IMR-90 (cell line): ENCODE data around the gene DLG4. TPM values are rescaled to one million over a fixed set of nuclear protein-coding genes. Genes with fewer than 3 reads are reported as not detected.

ENCODE experiments used
- ATAC-seq: fragments of 200-7000 bp; cut with Tn5 transposase; 2 replicates; pipeline ENCODE4 v1.9.1; 2020; ENCODE audit warnings: low read depth, mild to moderate bottlenecking, moderate library complexity
- BruUV-seq: library from RNA; stranded (reverse); fragments of 400-500 nt; replicated peaks from 2 replicates; lab custom pipeline; 2021; lab: Mats Ljungman, UMichigan
- CTCF ChIA-PET: fragments of 300-600 bp; formaldehyde crosslinking; extraction: SDS; loops from one replicate; lab custom pipeline; 2021; ENCODE audit warnings: antibody characterized with exemption; lab: Yijun Ruan, JAX
- POLR2A ChIA-PET: fragments of 300-600 bp; sonication (Branson Sonifier 250); formaldehyde crosslinking; loops from one replicate; lab custom pipeline; 2022; ENCODE audit warnings: antibody characterized with exemption; ENCODE audit not compliant: unreplicated experiment; lab: Charles Lee
- DNase-seq: peaks from one replicate; pipeline ENCODE4 v3.0.0; 2013
- H2AFZ ChIP-seq: replicated peaks from 2 replicates; pipeline ENCODE3; 2013; ENCODE audit warnings: low read length, mild to moderate bottlenecking; ENCODE audit not compliant: poor library complexity
- H2AK5ac ChIP-seq: 2 replicates; pipeline ENCODE4 v1.6.1; 2013; ENCODE audit warnings: low read depth, low read length, inconsistent platforms
- H2AK9ac ChIP-seq: replicated peaks from 2 replicates; pipeline ENCODE3; 2013; ENCODE audit warnings: mild to moderate bottlenecking, low read depth, low read length, moderate library complexity; ENCODE audit not compliant: poor library complexity
- H2BK120ac ChIP-seq: 2 replicates; pipeline ENCODE4 v1.6.1; 2013; ENCODE audit warnings: low read depth, low read length, inconsistent platforms
- H2BK15ac ChIP-seq: 3 replicates; pipeline ENCODE4 v1.6.1; 2013; ENCODE audit warnings: low read depth, low read length, inconsistent platforms
- H2BK20ac ChIP-seq: 2 replicates; pipeline ENCODE4 v1.6.1; 2013; ENCODE audit warnings: low read depth, mild to moderate bottlenecking, inconsistent platforms, low read length, moderate library complexity
- H2BK5ac ChIP-seq: 2 replicates; pipeline ENCODE4 v1.6.1; 2013; ENCODE audit warnings: mild to moderate bottlenecking, low read depth, low read length, inconsistent platforms; ENCODE audit not compliant: poor library complexity, severe bottlenecking
- H3K14ac ChIP-seq: replicated peaks from 2 replicates; pipeline ENCODE4 v1.6.1; 2013; ENCODE audit warnings: low read depth, low read length, inconsistent platforms
- H3K18ac ChIP-seq: 2 replicates; pipeline ENCODE4 v1.6.1; 2013; ENCODE audit warnings: low read depth, low read length, control low read depth
- H3K23ac ChIP-seq: 2 replicates; pipeline ENCODE4 v1.6.1; 2013; ENCODE audit warnings: low read depth, low read length, inconsistent platforms
- H3K27ac ChIP-seq: 2 replicates; pipeline ENCODE4 v1.5.1; 2013; ENCODE audit warnings: mild to moderate bottlenecking, control low read depth, low read length; ENCODE audit not compliant: insufficient read depth
- H3K27me3 ChIP-seq: 2 replicates; pipeline ENCODE4 v1.6.1; 2013; ENCODE audit warnings: low read length; ENCODE audit not compliant: control insufficient read depth, insufficient read depth
- H3K36me3 ChIP-seq: 2 replicates; pipeline ENCODE4 v1.6.1; 2013; ENCODE audit warnings: low read length, mixed read lengths; ENCODE audit not compliant: control insufficient read depth, insufficient read depth
- H3K4ac ChIP-seq: 2 replicates; pipeline ENCODE4 v1.6.1; 2013; ENCODE audit warnings: low read depth, low read length, inconsistent platforms
- H3K4me1 ChIP-seq: 2 replicates; pipeline ENCODE4 v1.6.1; 2013; ENCODE audit warnings: low read length, mixed read lengths; ENCODE audit not compliant: control insufficient read depth, insufficient read depth
- H3K4me2 ChIP-seq: 2 replicates; pipeline ENCODE4 v1.6.1; 2013; ENCODE audit warnings: low read depth, mild to moderate bottlenecking, control low read depth, low read length, moderate library complexity
- H3K4me3 ChIP-seq: 2 replicates; pipeline ENCODE4 v1.5.1; 2013; ENCODE audit warnings: low read depth, mild to moderate bottlenecking, control low read depth, low read length, moderate library complexity; ENCODE audit not compliant: insufficient read depth
- H3K56ac ChIP-seq: 2 replicates; pipeline ENCODE4 v1.6.1; 2013; ENCODE audit warnings: low read length, inconsistent platforms; ENCODE audit not compliant: insufficient read depth; ENCODE audit errors: extremely low read depth
- H3K79me1 ChIP-seq, 2 experiments: 2 replicates each; pipeline ENCODE4 v1.6.1; 2013; ENCODE audit warnings: low read length in 2 of 2, inconsistent platforms in 1 of 2, low read depth in 1 of 2
- H3K9ac ChIP-seq: 2 replicates; pipeline ENCODE4 v1.6.1; 2013; ENCODE audit warnings: low read depth, low read length, control low read depth
- H3K9me1 ChIP-seq: 2 replicates; pipeline ENCODE4 v1.6.1; 2013; ENCODE audit warnings: low read length, inconsistent platforms; ENCODE audit not compliant: insufficient read depth
- H3K9me3 ChIP-seq: 2 replicates; pipeline ENCODE4 v1.6.1; 2013; ENCODE audit warnings: low read length; ENCODE audit not compliant: control insufficient read depth, insufficient read depth
- H4K20me1 ChIP-seq: 2 replicates; pipeline ENCODE4 v1.6.1; 2013; ENCODE audit warnings: low read length, inconsistent platforms; ENCODE audit not compliant: insufficient read depth
- H4K5ac ChIP-seq: 2 replicates; pipeline ENCODE4 v1.6.1; 2013; ENCODE audit warnings: mild to moderate bottlenecking, low read depth, low read length, control low read depth
- H4K8ac ChIP-seq, 2 experiments: 2 replicates each; pipeline ENCODE4 v1.6.1; 2013; ENCODE audit warnings: low read depth in 2 of 2, low read length in 2 of 2, control low read depth in 1 of 2, inconsistent platforms in 1 of 2
- H4K91ac ChIP-seq: 2 replicates; pipeline ENCODE4 v1.6.1; 2013; ENCODE audit warnings: low read depth, low read length, inconsistent platforms; ENCODE audit not compliant: insufficient read depth
- CEBPB ChIP-seq: IDR thresholded peaks from 2 replicates; pipeline ENCODE4 v1.6.1; 2012; ENCODE audit warnings: low read depth, low read length, improper control_type of control experiment
- FOS ChIP-seq: fragments of 150-350 bp; IDR thresholded peaks from 2 replicates; pipeline ENCODE4 v1.6.1; 2016; ENCODE audit warnings: low read depth, low read length
- MAZ ChIP-seq: IDR thresholded peaks from 2 replicates; pipeline ENCODE4 v1.6.1; 2012; ENCODE audit warnings: low read depth, mild to moderate bottlenecking, low read length, improper control_type of control experiment, moderate library complexity, borderline replicate concordance
- RCOR1 ChIP-seq: IDR thresholded peaks from 2 replicates; pipeline ENCODE4 v1.6.1; 2012; ENCODE audit warnings: mild to moderate bottlenecking, low read length, improper control_type of control experiment; ENCODE audit not compliant: insufficient replicate concordance
- WGBS, 2 experiments: methylation state at CpG; one replicate each; pipeline versions ENCODE4 v1.1.5 to v1.1.7; 2013; ENCODE audit warnings: missing lambda C conversion rate in 2 of 2; ENCODE audit not compliant: insufficient read length in 1 of 2; ENCODE audit errors: extremely low coverage in 2 of 2; 5-methylcytosine and 5-hydroxymethylcytosine counted together
- dilution Hi-C: fragments of 300-500 bp; cut with HindIII; formaldehyde crosslinking; loops from one replicate; pipeline ENCODE4 v1.14.3; 2018; ENCODE audit warnings: low sequenced_read_pairs; ENCODE audit not compliant: unreplicated experiment
- in situ Hi-C: fragments of 300-500 bp; cut with MboI; formaldehyde crosslinking; loops from 3 replicates; pipeline ENCODE4 v1.14.3; 2019; ENCODE audit warnings: low sequenced_read_pairs, inconsistent platforms, mixed read lengths
- intact Hi-C: fragments of 100-400 bp; cut with micrococcal nuclease; formaldehyde crosslinking; loops from 2 replicates; pipeline ENCODE4 v1.10.0; 2022
- polyA plus RNA-seq, 3 experiments: library from polyadenylated mRNA; depleted of rRNA; stranded (reverse); fragments of >200 nt; gene quantifications; 2 replicates each; pipeline ENCODE4 v1.2.3, GENCODE V29; 2012; ENCODE audit warnings: low replicate concordance in 1 of 3
- total RNA-seq: library from RNA; depleted of rRNA; stranded (reverse); fragments of >200 nt; gene quantifications from 2 replicates; pipeline ENCODE4 v1.2.3, GENCODE V29; 2012
- TF ChIP-seq, protein P1 (sequence below): conservative IDR thresholded peaks from 2 replicates; pipeline ENCODE4 v1.5.1; 2012; ENCODE audit warnings: mild to moderate bottlenecking, low read depth, low read length, improper control_type of control experiment

The DLG4 gene
- total and polyA plus RNA-seq, 2 of the 4 experiments (the other 2 are of a cell fraction) = 8.2 to 30.5 TPM

DNA sequence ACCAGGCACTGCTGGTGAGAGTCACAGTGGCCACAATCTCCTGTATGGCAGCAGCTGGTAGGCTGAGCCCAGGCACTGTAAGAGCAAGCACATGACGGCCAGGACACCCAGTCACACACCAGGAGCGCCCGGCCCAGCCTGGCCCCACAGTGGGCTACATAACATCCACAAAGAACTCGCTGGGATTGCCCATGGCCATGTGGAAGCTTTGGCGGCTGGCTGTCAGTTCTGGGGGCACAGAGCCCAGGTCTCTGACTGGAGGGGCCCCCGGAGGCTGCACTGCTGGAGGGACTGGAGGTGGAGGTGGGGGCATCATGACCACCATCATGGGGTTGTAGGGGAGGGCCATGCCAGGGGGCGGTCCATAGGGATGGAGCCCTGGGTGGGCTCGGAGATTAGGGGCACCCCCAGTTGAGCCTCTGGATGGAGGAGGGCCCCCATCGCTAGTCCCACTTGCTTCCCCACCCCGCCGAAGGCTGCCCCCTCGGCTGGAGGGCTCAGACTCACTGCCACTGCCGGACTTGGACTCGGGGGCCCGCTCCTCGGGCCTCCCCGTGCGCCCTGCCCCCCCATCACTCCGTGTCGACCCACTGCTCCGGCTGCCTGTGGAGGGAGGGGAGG, 6.2 kb upstream of the DLG4 start:
- no peak overlapping the region for H3K4me2 ChIP-seq
- no peak overlapping the region for H2BK120ac ChIP-seq
- peaks cover 8 to 76% of the 10 kb centered on the region in 2 experiments for H3K79me1 ChIP-seq
- H3K9ac ChIP-seq = no peak overlapping the region
- no peak overlapping the region for H3K18ac ChIP-seq
- H3K56ac ChIP-seq = no peak overlapping the region
- no peak overlapping the region for H3K4ac ChIP-seq
- H3K9me1 ChIP-seq = 0 out of 2 replicates have a peak, but pooled peaks cover 7% of the 10 kb centered on the region
- peaks cover 32% of the 10 kb centered on the region for H4K20me1 ChIP-seq
- WGBS, 2 experiments = no CpG with 5 or more reads among the region's 21 CpGs
- H2AK5ac ChIP-seq = no peak overlapping the region
- H3K4me1 ChIP-seq = peaks cover 5% of the 10 kb centered on the region; the same call in 1 of the 2 replicates
- peaks cover 89% of the 10 kb centered on the region for H3K36me3 ChIP-seq
- H2BK5ac ChIP-seq = no peak overlapping the region
- no peak overlapping the region for H3K27ac ChIP-seq
- TSS peak; percentile 27 for BruUV-seq
- ChIA-PET POLR2A (no interaction called here), CTCF (no interaction called here)
- H2BK15ac ChIP-seq = no peak overlapping the region
- H3K23ac ChIP-seq = no peak overlapping the region
- intact Hi-C loops = no loop called here
- no peak overlapping the region for H4K91ac ChIP-seq
- in situ Hi-C loops = loop anchor here (25.0 kb wide), 1 partner anchor 936 kb away; the partner anchor contains the start of genes PER1 and VAMP2
- no peak overlapping the region for H3K14ac ChIP-seq
- H3K4me3 ChIP-seq = no peak overlapping the region
- H3K9me3 ChIP-seq = no peaks in the 10 kb centered on the region
- dilution Hi-C loops = no loop called here
- H3K27me3 ChIP-seq = no peaks in the 10 kb centered on the region
- TF ChIP-seq FOS = no peak
- TF ChIP-seq RCOR1 = no peak
- TF ChIP-seq MAZ = no peak
- TF ChIP-seq CEBPB = no peak
- TF ChIP-seq, protein P1, sequence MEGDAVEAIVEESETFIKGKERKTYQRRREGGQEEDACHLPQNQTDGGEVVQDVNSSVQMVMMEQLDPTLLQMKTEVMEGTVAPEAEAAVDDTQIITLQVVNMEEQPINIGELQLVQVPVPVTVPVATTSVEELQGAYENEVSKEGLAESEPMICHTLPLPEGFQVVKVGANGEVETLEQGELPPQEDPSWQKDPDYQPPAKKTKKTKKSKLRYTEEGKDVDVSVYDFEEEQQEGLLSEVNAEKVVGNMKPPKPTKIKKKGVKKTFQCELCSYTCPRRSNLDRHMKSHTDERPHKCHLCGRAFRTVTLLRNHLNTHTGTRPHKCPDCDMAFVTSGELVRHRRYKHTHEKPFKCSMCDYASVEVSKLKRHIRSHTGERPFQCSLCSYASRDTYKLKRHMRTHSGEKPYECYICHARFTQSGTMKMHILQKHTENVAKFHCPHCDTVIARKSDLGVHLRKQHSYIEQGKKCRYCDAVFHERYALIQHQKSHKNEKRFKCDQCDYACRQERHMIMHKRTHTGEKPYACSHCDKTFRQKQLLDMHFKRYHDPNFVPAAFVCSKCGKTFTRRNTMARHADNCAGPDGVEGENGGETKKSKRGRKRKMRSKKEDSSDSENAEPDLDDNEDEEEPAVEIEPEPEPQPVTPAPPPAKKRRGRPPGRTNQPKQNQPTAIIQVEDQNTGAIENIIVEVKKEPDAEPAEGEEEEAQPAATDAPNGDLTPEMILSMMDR = no peak
- no peak overlapping the region for H4K5ac ChIP-seq
- no peak overlapping the region for H2AK9ac ChIP-seq
- no peak for ATAC-seq
- no peak overlapping the region for H4K8ac ChIP-seq
- no peak for DNase-seq
- no peak overlapping the region for H2AFZ ChIP-seq
- H2BK20ac ChIP-seq = no peak overlapping the region
